Measurements from ENCODE around the gene BTRC.

BTRC gene

DNA sequence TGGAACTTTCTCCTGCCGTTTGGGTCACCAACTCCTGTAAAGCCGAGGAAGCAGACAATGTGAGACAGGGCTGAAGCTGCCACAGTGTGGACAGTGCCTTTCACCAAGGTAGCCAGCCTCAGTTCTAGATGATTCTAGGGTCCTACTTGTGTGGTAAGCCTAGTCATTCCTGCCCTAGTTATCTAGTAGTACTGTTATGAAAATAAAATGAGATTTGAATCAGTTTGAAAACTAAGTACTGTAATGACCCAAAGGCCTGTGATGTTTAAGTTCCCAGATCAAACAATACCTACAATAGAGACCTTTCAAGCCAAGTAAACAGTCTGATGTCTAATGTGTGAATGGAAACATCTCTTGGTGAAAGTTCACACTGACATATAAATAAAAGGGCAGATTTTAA is 197.0 kb downstream of the BTRC start:
- DNase-seq = no peak

DNA sequence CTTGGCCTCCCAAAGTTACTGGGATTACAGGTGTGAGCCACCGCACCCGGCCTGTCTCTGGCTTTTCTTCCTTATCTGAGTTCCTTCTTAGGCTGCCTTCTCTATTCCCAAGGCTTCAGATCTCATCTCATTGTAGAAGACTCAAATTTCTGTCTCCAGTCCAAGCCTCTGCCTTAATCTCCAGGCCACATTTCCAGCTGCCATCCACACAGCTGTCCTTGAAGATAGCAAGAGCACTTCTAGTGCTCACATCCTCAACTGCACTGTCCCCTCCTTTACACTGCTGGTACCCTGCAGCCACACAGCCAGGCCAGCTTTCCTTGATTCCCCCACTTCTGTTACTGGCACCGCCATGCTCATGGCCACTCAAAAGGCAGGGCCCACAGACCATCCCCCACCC is 198.5 kb downstream of the BTRC start:
- no peak for DNase-seq

DNA sequence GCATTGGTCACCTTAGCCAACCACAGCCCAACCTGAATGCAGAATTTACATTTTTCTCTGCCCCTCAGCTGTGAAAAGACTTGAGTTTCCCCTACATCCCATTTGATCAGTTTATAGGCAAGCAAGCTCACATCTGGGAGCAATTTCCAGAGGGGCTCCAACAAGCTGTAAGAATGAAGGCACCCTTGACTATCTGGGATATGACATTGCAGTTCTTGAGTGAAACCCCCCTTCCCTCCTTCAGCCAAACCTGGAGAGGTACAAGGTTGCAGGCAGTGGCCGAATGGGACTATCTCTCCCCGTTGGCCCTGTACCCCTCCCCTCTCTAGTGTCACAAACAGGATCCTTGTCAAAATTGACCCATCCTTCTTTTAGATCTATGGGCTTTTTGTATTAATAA is 203.6 kb downstream of the BTRC start:
- DNase-seq = no peak

DNA sequence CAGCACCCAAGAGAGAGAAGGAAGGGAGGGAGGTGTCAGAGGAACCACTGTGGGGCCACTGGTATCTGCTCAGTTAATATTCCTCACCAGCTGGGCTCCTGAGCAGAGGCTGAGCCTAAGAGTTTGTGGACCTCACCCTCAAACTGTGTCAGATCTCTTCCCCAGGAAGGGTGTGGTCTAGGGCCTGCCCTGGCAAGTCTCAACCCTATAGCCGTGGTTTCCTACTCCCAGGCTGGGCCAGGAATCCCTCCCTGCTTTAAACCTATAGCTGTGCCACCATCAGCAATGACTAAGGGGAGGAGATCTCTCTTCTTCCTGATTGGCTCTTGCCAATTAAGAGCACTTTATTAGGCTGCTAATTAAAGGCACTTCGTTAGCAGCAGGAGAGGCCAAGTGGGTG is 204.2 kb downstream of the BTRC start:
- DNase-seq = no peak

DNA sequence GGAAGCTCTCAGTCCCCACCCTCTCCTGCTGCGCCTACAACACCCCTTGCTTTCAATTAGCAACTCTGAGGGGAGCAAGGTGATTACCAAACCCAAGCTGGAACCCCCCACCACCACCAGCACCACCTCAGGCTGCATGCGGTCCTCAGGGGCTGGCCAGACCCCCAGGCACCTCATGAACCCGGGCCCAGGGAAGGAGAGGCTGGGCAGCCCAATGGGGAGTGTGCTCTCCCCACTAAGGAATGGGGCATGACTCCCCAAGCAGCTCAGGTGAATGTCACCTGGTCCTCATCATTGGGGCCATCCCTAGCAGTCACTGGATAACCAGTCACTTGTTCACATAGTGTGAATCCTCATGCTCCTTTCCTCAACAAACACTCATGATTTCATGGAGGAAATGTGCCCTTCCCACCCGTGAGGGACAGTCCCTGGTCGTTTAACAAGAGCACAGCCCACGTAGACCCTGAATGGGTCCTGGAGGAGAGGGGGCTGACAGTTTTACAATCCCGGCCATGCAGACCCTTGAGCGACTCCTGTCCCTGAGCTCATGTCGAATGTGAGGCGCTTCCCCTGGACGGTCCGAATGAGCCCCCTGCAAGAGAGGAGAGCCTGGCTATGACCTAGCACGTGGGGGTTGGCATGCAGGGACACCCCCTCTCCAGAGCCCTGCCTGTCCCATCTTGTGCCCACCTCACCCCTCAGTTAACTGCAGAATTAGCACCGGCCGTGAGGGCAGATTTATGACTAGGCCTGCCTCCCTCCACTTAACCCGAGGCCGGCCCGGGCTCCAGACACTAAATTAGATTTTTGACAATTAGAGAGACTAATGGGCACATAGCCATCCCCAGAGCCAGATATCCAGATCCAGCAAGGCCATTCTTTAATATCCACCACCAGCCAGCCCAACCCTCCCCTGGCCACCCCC is 205.0 kb downstream of the BTRC start:
- no peak for DNase-seq

GRCh38 chr10:101559596-101560297 is 205.8 kb downstream of the BTRC start:
- no peak for DNase-seq

- no peak for DNase-seq
These were observed 206.5 kb downstream of the BTRC start for GRCh38 chr10:101560298-101561067.

GRCh38 chr10:101561068-101561915 is 207.3 kb downstream of the BTRC start:
- no peak for DNase-seq

DNA sequence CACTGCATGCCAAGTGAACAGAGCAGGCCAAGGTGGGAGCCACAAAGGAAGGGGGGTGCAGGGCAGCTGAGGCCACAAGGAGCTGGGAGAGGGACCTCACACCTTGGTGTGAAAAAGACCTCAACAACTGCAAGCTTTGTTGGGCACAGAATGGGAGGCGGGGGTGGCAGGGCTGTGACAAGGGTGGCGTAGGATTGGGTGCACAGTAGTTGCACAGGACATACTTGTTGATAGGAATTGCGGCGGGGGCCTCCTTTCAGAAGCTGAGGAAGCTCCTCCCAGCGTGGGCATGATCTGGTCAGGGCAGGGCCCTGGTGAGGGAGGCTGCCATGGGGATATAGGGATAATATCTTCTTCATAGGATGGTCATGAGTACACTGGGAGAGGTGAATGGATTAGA is 208.3 kb downstream of the BTRC start:
- DNase-seq = no peak

DNA sequence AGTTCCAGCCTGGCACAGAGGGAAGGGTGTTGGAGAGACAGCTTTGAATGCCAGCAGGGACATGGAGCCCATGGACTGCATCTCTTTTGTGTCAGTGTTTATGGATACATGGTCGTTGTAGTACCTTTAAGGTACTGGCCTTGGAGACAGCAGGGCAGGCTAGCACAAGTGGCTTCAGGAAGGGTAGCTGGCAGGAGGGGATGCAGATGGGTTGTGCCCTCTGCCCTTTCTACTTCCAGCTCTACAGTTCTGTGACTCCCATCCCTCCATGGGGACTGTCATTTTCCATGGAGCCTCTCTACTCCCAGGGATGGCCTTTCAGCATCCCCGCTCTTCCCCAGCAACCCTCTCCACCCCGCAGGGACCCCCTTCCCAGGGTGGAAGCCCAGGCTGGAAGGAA is 209.0 kb downstream of the BTRC start:
- no peak for DNase-seq

DNA sequence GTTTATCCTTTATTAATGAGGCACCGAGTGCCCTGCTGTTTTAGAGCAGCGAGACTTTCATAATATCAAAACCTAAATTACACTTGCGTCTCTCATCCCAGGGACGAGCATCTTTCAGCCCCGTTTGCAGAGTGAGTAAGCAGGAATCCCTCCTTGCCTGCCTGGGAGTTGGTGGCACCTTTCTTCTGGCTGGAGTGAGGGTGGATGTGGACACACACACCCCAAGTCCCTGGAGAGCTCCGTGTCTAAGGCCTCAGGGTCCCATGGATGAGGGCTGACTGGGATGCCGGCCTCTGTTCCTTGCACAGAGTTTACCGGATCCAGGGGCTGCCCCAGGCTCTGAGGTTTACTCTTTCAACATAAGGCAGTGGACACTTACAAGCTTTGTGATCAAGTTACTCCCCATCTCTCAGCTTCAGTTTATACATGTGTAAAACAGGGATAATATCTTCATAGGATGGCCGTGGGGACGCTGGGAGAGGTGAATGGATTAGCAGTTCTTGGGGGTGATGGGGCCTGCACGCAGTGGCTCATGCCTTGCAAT is 209.6 kb downstream of the BTRC start:
- no peak for DNase-seq

DNA sequence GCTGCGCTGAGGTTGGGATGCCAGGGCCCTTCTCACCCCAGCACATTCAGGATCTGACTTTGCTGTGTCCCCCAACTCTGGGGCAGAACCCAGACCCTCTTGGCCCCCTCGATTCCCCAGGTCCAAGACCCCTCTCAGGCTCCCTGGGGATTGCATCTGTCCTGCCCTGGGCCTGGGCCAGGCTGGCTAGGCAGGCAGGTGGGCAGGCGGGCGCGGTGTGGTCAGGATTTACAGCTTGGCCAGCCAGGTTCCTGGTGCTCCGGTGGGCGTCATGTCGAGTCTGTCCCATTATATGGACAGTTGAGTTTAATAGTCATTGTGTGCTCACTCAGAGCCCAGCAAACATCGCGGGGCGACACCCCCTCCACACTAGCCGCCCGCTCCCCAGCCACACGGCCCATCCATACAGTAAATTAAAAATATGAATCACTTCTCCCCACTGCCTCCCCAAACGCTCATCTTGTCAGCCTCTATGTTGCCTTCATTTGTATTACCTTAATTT is 210.6 kb downstream of the BTRC start:
- no peak for DNase-seq

DNA sequence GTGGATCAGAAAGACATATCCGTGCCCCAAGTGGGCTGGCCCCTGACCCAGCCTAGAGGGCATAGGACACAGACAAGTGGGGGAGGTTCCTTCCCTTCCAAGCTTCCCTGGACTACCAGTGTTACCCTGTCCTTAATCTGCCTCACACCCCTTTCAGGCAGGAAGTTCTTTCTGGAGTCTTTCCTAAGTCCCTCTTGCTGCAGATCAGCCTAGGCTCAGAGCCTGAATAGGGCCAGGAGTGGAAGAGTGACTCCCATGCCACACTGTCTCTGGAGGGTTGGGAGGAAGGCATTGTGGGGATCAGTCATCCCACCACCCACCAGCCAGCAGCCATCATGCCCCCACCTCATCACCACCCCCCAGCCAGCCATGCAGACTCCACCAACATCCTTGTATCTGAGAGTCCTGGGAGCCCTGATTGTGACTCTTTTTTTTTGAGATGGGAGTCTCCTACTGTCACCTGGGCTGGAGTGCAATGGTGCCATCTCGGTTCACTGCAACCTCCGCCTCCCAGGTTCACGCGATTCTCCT is 211.5 kb downstream of the BTRC start:
- no peak for DNase-seq

GRCh38 chr10:101565936-101566332 is 212.0 kb downstream of the BTRC start:
- DNase-seq = no peak

- DNase-seq = no peak
These were observed 212.6 kb downstream of the BTRC start for GRCh38 chr10:101566333-101567164.

- DNase-seq = no peak
These were observed 213.4 kb downstream of the BTRC start for GRCh38 chr10:101567165-101568006.

- DNase-seq = no peak
These were observed 214.2 kb downstream of the BTRC start for GRCh38 chr10:101568054-101568745.

DNA sequence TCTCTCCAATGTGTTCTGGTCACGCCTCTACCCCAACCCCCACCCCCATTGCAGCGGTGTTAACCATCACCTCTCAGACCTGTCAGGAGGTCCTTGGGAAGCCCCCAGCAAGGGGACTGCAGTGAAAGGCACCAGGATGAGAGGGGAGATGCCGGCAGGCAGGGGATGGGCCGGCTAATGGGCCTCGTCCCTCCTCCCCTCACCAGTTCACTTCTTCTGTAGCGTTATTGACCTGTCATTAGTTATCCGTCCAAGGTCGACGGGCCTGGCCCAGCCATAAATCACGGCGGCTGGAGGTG is 215.3 kb downstream of the BTRC start:
- DNase-seq = no peak

All from activated CD8-positive, alpha-beta memory T cell treated with anti-CD3 and anti-CD28 coated beads, Interleukin-2, amount 50 U/mL, for 4 hours (primary cell).